H1 (cell line): ENCODE measurements around the gene BTN2A1. TPM values are rescaled to one million over a fixed set of nuclear protein-coding genes. Genes with fewer than 3 reads are reported as not detected.
A peak's percentile ranks its signal among the peaks of the same experiment; 100 is the strongest.

Source experiments
- ASH2L ChIP-seq: fragments of 200-600, 300-600 bp; sonication (generic); IDR thresholded peaks from one replicate; pipeline ENCODE4 v1.7.1; 2017; ENCODE audit warnings: low read length
- BACH1 ChIP-seq: IDR thresholded peaks from 2 replicates; pipeline ENCODE4 v1.6.1; 2012; ENCODE audit warnings: low read length, improper control_type of control experiment
- BCL11A ChIP-seq, 2 experiments: IDR thresholded peaks; one replicate each; pipeline ENCODE4 v1.6.1; 2011; ENCODE audit warnings: low read depth in 2 of 2, low read length in 2 of 2, mild to moderate bottlenecking in 2 of 2
- CEBPB ChIP-seq: IDR thresholded peaks from 2 replicates; pipeline ENCODE4 v1.6.1; 2012; ENCODE audit warnings: low read depth, low read length
- CHD2 ChIP-seq: IDR thresholded peaks from 2 replicates; pipeline ENCODE4 v1.6.1; 2012; ENCODE audit warnings: low read length, improper control_type of control experiment
- CREB1 ChIP-seq: IDR thresholded peaks from 2 replicates; pipeline ENCODE4 v1.6.1; 2012; ENCODE audit warnings: inconsistent platforms
- CTBP2 ChIP-seq: IDR thresholded peaks from 2 replicates; pipeline ENCODE4 v1.7.0; 2011; ENCODE audit warnings: borderline replicate concordance, mild to moderate bottlenecking, moderate library complexity, mixed read lengths, low read length; ENCODE audit not compliant: insufficient read depth, insufficient read length
- EZH2 ChIP-seq: fragments of 200-600 bp; sonication (generic); IDR thresholded peaks from 2 replicates; pipeline ENCODE4 v1.7.1; 2012; ENCODE audit warnings: low read depth, mild to moderate bottlenecking, moderate library complexity, low read length, inconsistent platforms; ENCODE audit not compliant: severe bottlenecking
- HDAC6 ChIP-seq: IDR thresholded peaks from one replicate; pipeline ENCODE4 v1.7.1; 2012; ENCODE audit warnings: low read depth, mild to moderate bottlenecking, inconsistent platforms, low read length, moderate library complexity
- JUN ChIP-seq: IDR thresholded peaks from 2 replicates; pipeline ENCODE4 v1.6.1; 2011; ENCODE audit warnings: low read depth, mild to moderate bottlenecking, improper control_type of control experiment, low read length
- JUND ChIP-seq: IDR thresholded peaks from 2 replicates; pipeline ENCODE4 v1.6.1; 2011; ENCODE audit warnings: mild to moderate bottlenecking, improper control_type of control experiment, low read length
- KDM4A ChIP-seq: IDR thresholded peaks from one replicate; pipeline ENCODE4 v1.7.1; 2012; ENCODE audit warnings: low read depth, mild to moderate bottlenecking, moderate library complexity, low read length, inconsistent platforms; ENCODE audit not compliant: severe bottlenecking
- MAFK ChIP-seq: IDR thresholded peaks from 2 replicates; pipeline ENCODE4 v1.6.1; 2012; ENCODE audit warnings: low read depth, mild to moderate bottlenecking, improper control_type of control experiment, low read length
- NANOG ChIP-seq: IDR thresholded peaks from 2 replicates; pipeline ENCODE4 v1.6.1; 2011; ENCODE audit warnings: low read length, low read depth, mild to moderate bottlenecking, inconsistent platforms; ENCODE audit not compliant: insufficient read depth, poor library complexity, severe bottlenecking
- NRF1 ChIP-seq: IDR thresholded peaks from 2 replicates; pipeline ENCODE4 v1.6.1; 2011; ENCODE audit warnings: mild to moderate bottlenecking, low read depth, low read length, improper control_type of control experiment
- PHF8 ChIP-seq: fragments of 200-600 bp; sonication (generic); conservative IDR thresholded peaks from 2 replicates; pipeline ENCODE4 v1.7.1; 2012; ENCODE audit warnings: low read depth, mild to moderate bottlenecking, inconsistent platforms, low read length, moderate library complexity
- POLR2A ChIP-seq, 2 experiments: IDR thresholded peaks; 1 replicate in 1 of 2; 2 replicates in 1 of 2; pipeline ENCODE4 v1.6.1; 2011; ENCODE audit warnings: low read depth in 2 of 2, low read length in 2 of 2, mild to moderate bottlenecking in 2 of 2; ENCODE audit errors: control extremely low read depth in 1 of 2
- POLR2AphosphoS5 ChIP-seq: IDR thresholded peaks from 2 replicates; pipeline ENCODE4 v1.6.1; 2011; ENCODE audit warnings: low read depth, low read length
- RNF2 ChIP-seq: fragments of 200-900, 300-1000 bp; sonication (generic); IDR thresholded peaks from 2 replicates; pipeline ENCODE4 v1.7.1; 2016; ENCODE audit warnings: borderline replicate concordance, low read depth, mild to moderate bottlenecking, antibody characterized with exemption, low read length; ENCODE audit not compliant: poor library complexity, severe bottlenecking; ENCODE audit errors: missing control alignments
- SIRT6 ChIP-seq: IDR thresholded peaks from one replicate; pipeline ENCODE4 v1.7.1; 2012; ENCODE audit warnings: low read length, inconsistent platforms
- SP1 ChIP-seq: IDR thresholded peaks from 2 replicates; pipeline ENCODE4 v1.6.1; 2011; ENCODE audit warnings: low read depth, low read length
- SUZ12 ChIP-seq: fragments of 200-600 bp; sonication (generic); IDR thresholded peaks from 2 replicates; pipeline ENCODE4 v1.6.1; 2012; ENCODE audit warnings: mild to moderate bottlenecking, inconsistent platforms, low read length, moderate library complexity, mixed read lengths
- TEAD4 ChIP-seq: IDR thresholded peaks from 2 replicates; pipeline ENCODE4 v1.6.1; 2012; ENCODE audit warnings: low read depth, low read length, inconsistent platforms, mixed read lengths
- USF2 ChIP-seq: IDR thresholded peaks from 2 replicates; pipeline ENCODE4 v1.6.1; 2011; ENCODE audit warnings: low read length, improper control_type of control experiment
- ZNF274 ChIP-seq: IDR thresholded peaks from 2 replicates; pipeline ENCODE4 v1.7.0; 2012; ENCODE audit warnings: low read length, borderline replicate concordance; ENCODE audit errors: extremely low read depth
- polyA plus RNA-seq, 7 experiments: library from polyadenylated mRNA; depleted of rRNA in 3 of 7; stranded (reverse) in 5 of 7; unstranded in 2 of 7; fragments of >200 nt in 5 of 7; fragments of 200-250 nt in 2 of 7; gene quantifications; 1 replicate in 5 of 7; 2 replicates in 1 of 7; 4 replicates in 1 of 7; pipeline versions ENCODE4 v1.2.1 to v1.2.3, GENCODE V29; 2011 to 2013; ENCODE audit warnings: missing spikeins in 2 of 7, mixed read lengths in 2 of 7
- total RNA-seq: library from RNA; stranded (reverse); fragmentation: NEBNext Ultra II Directional; extraction: Animal tissue kit (Norgen Biotek cat#: 25700); gene quantifications from 2 replicates; pipeline ENCODE4 v1.2.1, GENCODE V29; 2021

The BTN2A1 gene
- total and polyA plus RNA-seq, 2 of the 8 experiments (the other 6 are each of a cell fraction or from before 2014, with no cell fraction given): 8.7 to 11.0 TPM

- no peak for TF ChIP-seq SIRT6
- TF ChIP-seq RNF2: no peak
- no peak for TF ChIP-seq CTBP2
- TF ChIP-seq POLR2A (IDR thresholded peaks at IDR 0.05; ENCODE audit: control extremely low read depth in 1 of 2, low read depth in 2 of 2, low read length in 2 of 2): peak in 1 of 2 experiments; percentile 74; a peak in 2 of 3 replicates
- no peak for TF ChIP-seq SUZ12
- TF ChIP-seq TEAD4: no peak
- TF ChIP-seq JUN: no peak
- no peak for TF ChIP-seq NANOG
- TF ChIP-seq POLR2AphosphoS5: peak; percentile 27; the same call in 1 of the 2 replicates
- no peak for TF ChIP-seq EZH2
- TF ChIP-seq SP1: peak; percentile 66; the same call in 1 of the 2 replicates
- no peak for TF ChIP-seq USF2
- TF ChIP-seq MAFK: no peak
- TF ChIP-seq NRF1: no peak
- no peak for TF ChIP-seq JUND
- TF ChIP-seq CHD2: peak; percentile 61; the same call in 1 of the 2 replicates
- peak; percentile 95 for TF ChIP-seq CREB1
- TF ChIP-seq ZNF274: no peak
- TF ChIP-seq BACH1: no peak
- no peak for TF ChIP-seq ASH2L
- no peak for TF ChIP-seq KDM4A
- no peak; the same call in 1 of the 2 replicates for TF ChIP-seq PHF8
- TF ChIP-seq HDAC6: no peak
- no peak for TF ChIP-seq BCL11A (IDR thresholded peaks at IDR 0.05; ENCODE audit: low read depth in 2 of 2, low read length in 2 of 2)
- TF ChIP-seq CEBPB: no peak
Measured at GRCh38 chr6:26473758-26474438, 16.1 kb downstream of the BTN2A1 start (continued).
